Loucy (cell line): Measurements from ENCODE around the gene CRYBG2.

Source experiments
- H2AFZ ChIP-seq: fragments of 200-600 bp; sonication (generic); 2 replicates; pipeline ENCODE4 v1.6.0; 2016; ENCODE audit warnings: antibody characterized with exemption, mild to moderate bottlenecking, low read length, moderate library complexity
- H3F3A ChIP-seq: fragments of 200-600 bp; 2 replicates; pipeline ENCODE4 v1.6.0; 2016; ENCODE audit warnings: antibody characterized with exemption, low read depth, mild to moderate bottlenecking
- H3K27me3 ChIP-seq: fragments of 200-600 bp; sonication (generic); 2 replicates; pipeline ENCODE4 v1.6.1; 2014; ENCODE audit warnings: low read length, mild to moderate bottlenecking; ENCODE audit not compliant: insufficient read depth, poor library complexity, severe bottlenecking
- H3K36me3 ChIP-seq: fragments of 200-600 bp; sonication (generic); 2 replicates; pipeline ENCODE4 v1.6.1; 2016; ENCODE audit warnings: low read length; ENCODE audit not compliant: insufficient read depth
- H3K4me1 ChIP-seq: fragments of 200-600 bp; sonication (generic); 2 replicates; pipeline ENCODE4 v1.5.1; 2014; ENCODE audit warnings: low read length, mild to moderate bottlenecking; ENCODE audit not compliant: insufficient read depth, poor library complexity, severe bottlenecking
- H3K4me2 ChIP-seq: fragments of 200-600 bp; sonication (generic); 2 replicates; pipeline ENCODE4 v1.6.0; 2014; ENCODE audit warnings: antibody characterized with exemption, low read length, low read depth, mild to moderate bottlenecking; ENCODE audit not compliant: poor library complexity, severe bottlenecking
- H3K4me3 ChIP-seq: fragments of 200-600 bp; sonication (generic); 2 replicates; pipeline ENCODE4 v1.5.1; 2014; ENCODE audit warnings: low read length, mild to moderate bottlenecking, mixed read lengths; ENCODE audit not compliant: poor library complexity, severe bottlenecking
- H3K79me2 ChIP-seq: fragments of 200-600 bp; sonication (generic); 2 replicates; pipeline ENCODE4 v1.6.1; 2014; ENCODE audit warnings: low read length; ENCODE audit not compliant: insufficient read depth
- H3K9ac ChIP-seq: fragments of 200-600 bp; sonication (generic); 2 replicates; pipeline ENCODE4 v1.6.0; 2014; ENCODE audit warnings: mild to moderate bottlenecking, low read depth, low read length, moderate library complexity; ENCODE audit not compliant: poor library complexity, severe bottlenecking
- H3K9me2 ChIP-seq: fragments of 200-600 bp; sonication (generic); replicated peaks from 2 replicates; pipeline ENCODE4 v1.6.1; 2016; ENCODE audit warnings: low read depth, low read length, mixed read lengths
- H3K9me3 ChIP-seq: fragments of 200-600 bp; sonication (generic); 2 replicates; pipeline ENCODE4 v1.6.1; 2014; ENCODE audit warnings: mild to moderate bottlenecking, antibody characterized with exemption, low read length, low read depth; ENCODE audit not compliant: insufficient read depth
- H4K20me1 ChIP-seq: fragments of 200-600 bp; sonication (generic); 2 replicates; pipeline ENCODE4 v1.6.0; 2014; ENCODE audit warnings: antibody characterized with exemption, low read length, mild to moderate bottlenecking; ENCODE audit not compliant: insufficient read depth, poor library complexity, severe bottlenecking
- CTCF ChIP-seq: fragments of 200-600 bp; sonication (generic); conservative IDR thresholded peaks from 2 replicates; pipeline ENCODE4 v1.5.1; 2014; ENCODE audit warnings: mild to moderate bottlenecking, antibody characterized with exemption, low read length
- EZH2phosphoT487 ChIP-seq: fragments of 200-600 bp; IDR thresholded peaks from 2 replicates; pipeline ENCODE4 v1.6.1; 2018; ENCODE audit warnings: antibody characterized with exemption, mild to moderate bottlenecking, moderate library complexity, borderline replicate concordance

The CRYBG2 gene

GRCh38 chr1:26340047-26340481 is 13.9 kb downstream of the CRYBG2 start:
- H3K79me2 ChIP-seq: no peaks in the 10 kb centered on the region
- no peaks in the 10 kb centered on the region for H3K36me3 ChIP-seq
- no peaks in the 10 kb centered on the region for H3K27me3 ChIP-seq
- no peak for TF ChIP-seq CTCF
- TF ChIP-seq EZH2phosphoT487: no peak
- H3K9ac ChIP-seq: no peak overlapping the region
- H3K4me1 ChIP-seq: peaks cover 19% of the 10 kb centered on the region
- no peaks in the 10 kb centered on the region for H3K9me2 ChIP-seq
- no peak overlapping the region for H3K4me2 ChIP-seq
- H3K4me3 ChIP-seq: no peak overlapping the region
- H2AFZ ChIP-seq: no peak overlapping the region
- no peaks in the 10 kb centered on the region for H3F3A ChIP-seq
- H3K9me3 ChIP-seq: no peaks in the 10 kb centered on the region
- no peaks in the 10 kb centered on the region for H4K20me1 ChIP-seq

- Histone ChIP-seq H3K36me3 (no peaks in the 10 kb centered on the region), H3K79me2 (no peaks in the 10 kb centered on the region), H3K9me2 (no peaks in the 10 kb centered on the region), H3K4me1 (peaks cover 19% of the 10 kb centered on the region), H3K4me3 (no peak overlapping the region), H4K20me1 (no peaks in the 10 kb centered on the region), H3K4me2 (no peak overlapping the region), H3K9ac (no peak overlapping the region), H3K27me3 (no peaks in the 10 kb centered on the region), H2AFZ (no peak overlapping the region), H3K9me3 (no peaks in the 10 kb centered on the region), H3F3A (no peaks in the 10 kb centered on the region)
- no peak for TF ChIP-seq EZH2phosphoT487
- TF ChIP-seq CTCF: no peak
Observed at GRCh38 chr1:26338670-26339069, 15.3 kb downstream of the CRYBG2 start.

GRCh38 chr1:26337625-26338024 is 16.3 kb downstream of the CRYBG2 start:
- Histone ChIP-seq H3F3A (no peaks in the 10 kb centered on the region), H3K9me2 (no peaks in the 10 kb centered on the region), H3K4me2 (peak overlapping the region; percentile 7), H3K9me3 (no peaks in the 10 kb centered on the region), H3K79me2 (no peaks in the 10 kb centered on the region), H3K4me3 (no peak overlapping the region), H3K4me1 (peaks cover 19% of the 10 kb centered on the region), H3K36me3 (no peaks in the 10 kb centered on the region), H2AFZ (no peak overlapping the region), H3K27me3 (no peaks in the 10 kb centered on the region), H4K20me1 (no peaks in the 10 kb centered on the region), H3K9ac (peak overlapping the region; percentile 29)
- no peak for TF ChIP-seq EZH2phosphoT487
- no peak for TF ChIP-seq CTCF
